ENCODE measurements around the gene SPN. TPM values are rescaled to one million over a fixed set of nuclear protein-coding genes. Genes with fewer than 3 reads are reported as not detected.

The SPN gene
- total RNA-seq, 1 experiment from 2014 or later, result 1.3 TPM

DNA sequence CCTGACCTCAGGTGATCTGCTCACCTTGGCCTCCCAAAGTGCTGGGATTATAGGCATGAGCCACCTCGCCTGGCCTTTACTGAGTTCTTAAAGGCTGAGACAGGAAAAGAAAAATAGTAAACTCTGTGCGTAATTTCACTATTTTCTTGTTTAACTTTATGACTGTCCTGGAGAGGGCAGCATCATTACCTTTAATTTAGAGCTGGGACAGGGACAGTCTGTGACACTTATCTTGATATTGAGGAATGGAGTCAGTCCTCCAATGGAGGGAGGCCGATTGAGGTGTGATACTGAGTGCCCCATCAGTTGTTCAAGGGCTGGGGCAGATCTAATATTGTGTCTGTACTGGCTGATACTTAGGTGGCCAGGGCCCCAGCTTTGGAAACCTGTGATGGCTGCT, 21.5 kb upstream of the SPN start:
- intact Hi-C loops (cut with micrococcal nuclease; ENCODE audit: unreplicated experiment), result no loop called here
- CTCF ChIA-PET, result interaction anchor here (1.2 kb wide), 1 partner anchor 32 kb away, joined by 3 read pairs; no protein-coding TSS in a partner anchor
- H3K9me3 ChIP-seq (ENCODE audit: control insufficient read depth, insufficient read depth, low read depth, low read length), result no peaks in the 10 kb centered on the region
- no peaks in the 10 kb centered on the region for H3K27me3 ChIP-seq (ENCODE audit: control insufficient read depth, insufficient read depth, low read length)
- no peak; the same call in 1 of the 2 replicates for ATAC-seq
- no peak for TF ChIP-seq POLR2AphosphoS5 (IDR thresholded peaks at IDR 0.05; ENCODE audit: low read depth, low read length)
- TF ChIP-seq, protein P1, sequence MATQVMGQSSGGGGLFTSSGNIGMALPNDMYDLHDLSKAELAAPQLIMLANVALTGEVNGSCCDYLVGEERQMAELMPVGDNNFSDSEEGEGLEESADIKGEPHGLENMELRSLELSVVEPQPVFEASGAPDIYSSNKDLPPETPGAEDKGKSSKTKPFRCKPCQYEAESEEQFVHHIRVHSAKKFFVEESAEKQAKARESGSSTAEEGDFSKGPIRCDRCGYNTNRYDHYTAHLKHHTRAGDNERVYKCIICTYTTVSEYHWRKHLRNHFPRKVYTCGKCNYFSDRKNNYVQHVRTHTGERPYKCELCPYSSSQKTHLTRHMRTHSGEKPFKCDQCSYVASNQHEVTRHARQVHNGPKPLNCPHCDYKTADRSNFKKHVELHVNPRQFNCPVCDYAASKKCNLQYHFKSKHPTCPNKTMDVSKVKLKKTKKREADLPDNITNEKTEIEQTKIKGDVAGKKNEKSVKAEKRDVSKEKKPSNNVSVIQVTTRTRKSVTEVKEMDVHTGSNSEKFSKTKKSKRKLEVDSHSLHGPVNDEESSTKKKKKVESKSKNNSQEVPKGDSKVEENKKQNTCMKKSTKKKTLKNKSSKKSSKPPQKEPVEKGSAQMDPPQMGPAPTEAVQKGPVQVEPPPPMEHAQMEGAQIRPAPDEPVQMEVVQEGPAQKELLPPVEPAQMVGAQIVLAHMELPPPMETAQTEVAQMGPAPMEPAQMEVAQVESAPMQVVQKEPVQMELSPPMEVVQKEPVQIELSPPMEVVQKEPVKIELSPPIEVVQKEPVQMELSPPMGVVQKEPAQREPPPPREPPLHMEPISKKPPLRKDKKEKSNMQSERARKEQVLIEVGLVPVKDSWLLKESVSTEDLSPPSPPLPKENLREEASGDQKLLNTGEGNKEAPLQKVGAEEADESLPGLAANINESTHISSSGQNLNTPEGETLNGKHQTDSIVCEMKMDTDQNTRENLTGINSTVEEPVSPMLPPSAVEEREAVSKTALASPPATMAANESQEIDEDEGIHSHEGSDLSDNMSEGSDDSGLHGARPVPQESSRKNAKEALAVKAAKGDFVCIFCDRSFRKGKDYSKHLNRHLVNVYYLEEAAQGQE (IDR thresholded peaks at IDR 0.05; ENCODE audit: insufficient read depth in 1 of 2, low read depth in 2 of 2, low read length in 1 of 2), result no peak
- no peak for TF ChIP-seq TCF7L2 (IDR thresholded peaks at IDR 0.05; ENCODE audit: low read depth, low read length)
- TF ChIP-seq, protein P2, sequence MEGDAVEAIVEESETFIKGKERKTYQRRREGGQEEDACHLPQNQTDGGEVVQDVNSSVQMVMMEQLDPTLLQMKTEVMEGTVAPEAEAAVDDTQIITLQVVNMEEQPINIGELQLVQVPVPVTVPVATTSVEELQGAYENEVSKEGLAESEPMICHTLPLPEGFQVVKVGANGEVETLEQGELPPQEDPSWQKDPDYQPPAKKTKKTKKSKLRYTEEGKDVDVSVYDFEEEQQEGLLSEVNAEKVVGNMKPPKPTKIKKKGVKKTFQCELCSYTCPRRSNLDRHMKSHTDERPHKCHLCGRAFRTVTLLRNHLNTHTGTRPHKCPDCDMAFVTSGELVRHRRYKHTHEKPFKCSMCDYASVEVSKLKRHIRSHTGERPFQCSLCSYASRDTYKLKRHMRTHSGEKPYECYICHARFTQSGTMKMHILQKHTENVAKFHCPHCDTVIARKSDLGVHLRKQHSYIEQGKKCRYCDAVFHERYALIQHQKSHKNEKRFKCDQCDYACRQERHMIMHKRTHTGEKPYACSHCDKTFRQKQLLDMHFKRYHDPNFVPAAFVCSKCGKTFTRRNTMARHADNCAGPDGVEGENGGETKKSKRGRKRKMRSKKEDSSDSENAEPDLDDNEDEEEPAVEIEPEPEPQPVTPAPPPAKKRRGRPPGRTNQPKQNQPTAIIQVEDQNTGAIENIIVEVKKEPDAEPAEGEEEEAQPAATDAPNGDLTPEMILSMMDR (IDR thresholded peaks at IDR 0.05), result no peak
- no peak for TF ChIP-seq SIN3A (IDR thresholded peaks at IDR 0.05; ENCODE audit: borderline replicate concordance, insufficient read depth, low read depth, low read length)
- in situ Hi-C loops (cut with HindIII; ENCODE audit: low pct_unique_long_range_greater_than_20kb, low sequenced_read_pairs), result no loop called here
- no peak overlapping the region for H3K27ac ChIP-seq (ENCODE audit: low read length)
- no peaks in the 10 kb centered on the region for H3K36me3 ChIP-seq (ENCODE audit: control insufficient read depth, insufficient read depth, low read length)
- no peaks in the 10 kb centered on the region for H3K4me1 ChIP-seq (ENCODE audit: control insufficient read depth, insufficient read depth, low read length)
- BruUV-seq (replicated peaks), result no TSS peak
- H3K4me3 ChIP-seq (ENCODE audit: low read depth in 2 of 2, low read length in 2 of 2), result no peak overlapping the region
- no peak for DNase-seq (ENCODE audit: low read depth, low spot score)
- POLR2A ChIA-PET, result interaction anchor here (0.6 kb wide), 1 partner anchor 30 kb away, joined by 4 read pairs; no protein-coding TSS in a partner anchor

DNA sequence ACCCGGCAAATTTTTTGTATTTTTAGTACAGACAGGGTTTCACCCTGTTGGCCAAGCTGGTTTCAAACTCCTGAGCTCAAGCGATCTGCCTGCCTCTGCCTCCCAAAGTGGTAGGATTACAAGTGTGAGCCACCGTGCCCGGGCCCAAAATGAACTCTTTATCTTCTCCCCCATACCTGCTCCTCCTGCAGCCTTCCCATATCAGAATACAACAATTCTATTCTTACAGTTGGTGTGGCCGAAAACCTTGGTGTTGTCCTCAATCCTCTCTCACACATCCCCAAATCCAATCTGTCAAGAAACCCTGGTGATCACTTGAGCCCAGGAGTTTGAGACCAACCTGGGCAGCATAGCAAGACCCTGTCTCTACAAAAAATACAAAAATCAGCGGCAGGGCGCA, 19.5 kb upstream of the SPN start:
- Histone ChIP-seq H3K27me3 (ENCODE audit: control insufficient read depth, insufficient read depth, low read length) (no peaks in the 10 kb centered on the region), H3K4me1 (ENCODE audit: control insufficient read depth, insufficient read depth, low read length) (no peaks in the 10 kb centered on the region), H3K36me3 (ENCODE audit: control insufficient read depth, insufficient read depth, low read length) (no peaks in the 10 kb centered on the region), H3K9me3 (ENCODE audit: control insufficient read depth, insufficient read depth, low read depth, low read length) (no peaks in the 10 kb centered on the region), H3K27ac (ENCODE audit: low read length) (no peak overlapping the region), H3K4me3 (ENCODE audit: low read depth in 2 of 2, low read length in 2 of 2) (no peak overlapping the region)
- CTCF ChIA-PET, result no interaction called here
- ATAC-seq, result no peak
- TF ChIP-seq SIN3A (IDR thresholded peaks at IDR 0.05; ENCODE audit: borderline replicate concordance, insufficient read depth, low read depth, low read length), result no peak
- TF ChIP-seq, protein P2 (IDR thresholded peaks at IDR 0.05), result no peak
- TF ChIP-seq POLR2AphosphoS5 (IDR thresholded peaks at IDR 0.05; ENCODE audit: low read depth, low read length), result no peak
- TF ChIP-seq TCF7L2 (IDR thresholded peaks at IDR 0.05; ENCODE audit: low read depth, low read length), result no peak
- TF ChIP-seq, protein P1 (IDR thresholded peaks at IDR 0.05; ENCODE audit: insufficient read depth in 1 of 2, low read depth in 2 of 2, low read length in 1 of 2), result no peak
- POLR2A ChIA-PET, result no interaction called here
- in situ Hi-C loops (cut with HindIII; ENCODE audit: low pct_unique_long_range_greater_than_20kb, low sequenced_read_pairs) (no loop called here), intact Hi-C loops (cut with micrococcal nuclease; ENCODE audit: unreplicated experiment) (no loop called here)
- BruUV-seq (replicated peaks), result no TSS peak
- DNase-seq (ENCODE audit: low read depth, low spot score), result no peak
